HepG2 (cell line): ENCODE data around the gene SELENOI.

Experiments
- CHD2 ChIP-seq: IDR thresholded peaks from 2 replicates; pipeline ENCODE4 v1.6.1; 2011; ENCODE audit warnings: low read depth, low read length, improper control_type of control experiment
- FIP1L1 ChIP-seq: fragments of 200-400 bp; formaldehyde crosslinking; IDR thresholded peaks from 2 replicates; pipeline ENCODE4 v1.6.1; 2018; ENCODE audit warnings: low read depth, mild to moderate bottlenecking, low read length, moderate library complexity, borderline replicate concordance; ENCODE audit not compliant: insufficient read depth
- MBNL3 ChIP-seq: fragments of 250-450 bp; sonication (Bioruptor Pico); conservative IDR thresholded peaks from 2 replicates; pipeline ENCODE4 v1.8.0; 2022; ENCODE audit warnings: mild to moderate bottlenecking, inconsistent platforms
- POLR2A ChIP-seq, 2 experiments: IDR thresholded peaks; 2 replicates each; pipeline ENCODE4 v1.6.1; 2011; ENCODE audit warnings: low read depth in 2 of 2, low read length in 2 of 2, mild to moderate bottlenecking in 1 of 2, moderate library complexity in 1 of 2; ENCODE audit not compliant: insufficient read depth in 1 of 2
- SIN3A ChIP-seq: IDR thresholded peaks from 2 replicates; pipeline ENCODE4 v1.6.1; 2011; ENCODE audit warnings: low read depth, mild to moderate bottlenecking, control low read depth, low read length, borderline replicate concordance
- ZNF24 ChIP-seq: fragments of 450-650 bp; IDR thresholded peaks from 2 replicates; pipeline ENCODE4 v1.6.1; 2017; ENCODE audit warnings: antibody characterized with exemption, mild to moderate bottlenecking
- TF ChIP-seq, protein P1 (sequence below): sonication (generic); formaldehyde crosslinking; IDR thresholded peaks from 2 replicates; pipeline ENCODE4 v1.5.0; 2020; ENCODE audit warnings: mild to moderate bottlenecking, missing genetic modification reagents, moderate library complexity
- TF ChIP-seq, protein P2 (sequence below): IDR thresholded peaks from 2 replicates; pipeline ENCODE4 v1.6.1; 2016; ENCODE audit warnings: low read depth, missing genetic modification reagents, missing compliant biosample characterization

DNA sequence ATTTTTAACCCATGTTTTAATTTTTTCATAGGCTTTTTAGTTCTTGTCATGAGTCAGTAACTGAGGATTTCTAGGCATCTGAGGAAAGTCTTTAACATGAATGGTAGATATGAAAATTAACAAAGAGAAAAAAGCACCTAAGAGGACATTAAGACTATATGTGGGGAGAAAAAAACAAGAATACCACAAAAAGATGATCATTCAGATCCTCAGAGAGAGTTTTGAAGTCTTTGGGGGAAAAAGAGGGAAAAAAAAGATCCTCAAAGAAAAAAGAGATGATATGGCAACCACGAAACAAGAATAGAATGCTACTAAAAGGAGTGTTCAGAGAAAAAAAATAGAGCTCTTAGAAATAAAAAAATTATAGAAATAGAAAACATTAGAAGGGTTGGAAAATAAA, 63.8 kb downstream of the SELENOI start:
- TF ChIP-seq ZNF24, result no peak
- no peak for TF ChIP-seq SIN3A
- TF ChIP-seq, protein P1, sequence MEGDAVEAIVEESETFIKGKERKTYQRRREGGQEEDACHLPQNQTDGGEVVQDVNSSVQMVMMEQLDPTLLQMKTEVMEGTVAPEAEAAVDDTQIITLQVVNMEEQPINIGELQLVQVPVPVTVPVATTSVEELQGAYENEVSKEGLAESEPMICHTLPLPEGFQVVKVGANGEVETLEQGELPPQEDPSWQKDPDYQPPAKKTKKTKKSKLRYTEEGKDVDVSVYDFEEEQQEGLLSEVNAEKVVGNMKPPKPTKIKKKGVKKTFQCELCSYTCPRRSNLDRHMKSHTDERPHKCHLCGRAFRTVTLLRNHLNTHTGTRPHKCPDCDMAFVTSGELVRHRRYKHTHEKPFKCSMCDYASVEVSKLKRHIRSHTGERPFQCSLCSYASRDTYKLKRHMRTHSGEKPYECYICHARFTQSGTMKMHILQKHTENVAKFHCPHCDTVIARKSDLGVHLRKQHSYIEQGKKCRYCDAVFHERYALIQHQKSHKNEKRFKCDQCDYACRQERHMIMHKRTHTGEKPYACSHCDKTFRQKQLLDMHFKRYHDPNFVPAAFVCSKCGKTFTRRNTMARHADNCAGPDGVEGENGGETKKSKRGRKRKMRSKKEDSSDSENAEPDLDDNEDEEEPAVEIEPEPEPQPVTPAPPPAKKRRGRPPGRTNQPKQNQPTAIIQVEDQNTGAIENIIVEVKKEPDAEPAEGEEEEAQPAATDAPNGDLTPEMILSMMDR (CRISPR knock-in tag), result no peak
- TF ChIP-seq CHD2, result no peak
- no peak for TF ChIP-seq MBNL3
- TF ChIP-seq, protein P2, sequence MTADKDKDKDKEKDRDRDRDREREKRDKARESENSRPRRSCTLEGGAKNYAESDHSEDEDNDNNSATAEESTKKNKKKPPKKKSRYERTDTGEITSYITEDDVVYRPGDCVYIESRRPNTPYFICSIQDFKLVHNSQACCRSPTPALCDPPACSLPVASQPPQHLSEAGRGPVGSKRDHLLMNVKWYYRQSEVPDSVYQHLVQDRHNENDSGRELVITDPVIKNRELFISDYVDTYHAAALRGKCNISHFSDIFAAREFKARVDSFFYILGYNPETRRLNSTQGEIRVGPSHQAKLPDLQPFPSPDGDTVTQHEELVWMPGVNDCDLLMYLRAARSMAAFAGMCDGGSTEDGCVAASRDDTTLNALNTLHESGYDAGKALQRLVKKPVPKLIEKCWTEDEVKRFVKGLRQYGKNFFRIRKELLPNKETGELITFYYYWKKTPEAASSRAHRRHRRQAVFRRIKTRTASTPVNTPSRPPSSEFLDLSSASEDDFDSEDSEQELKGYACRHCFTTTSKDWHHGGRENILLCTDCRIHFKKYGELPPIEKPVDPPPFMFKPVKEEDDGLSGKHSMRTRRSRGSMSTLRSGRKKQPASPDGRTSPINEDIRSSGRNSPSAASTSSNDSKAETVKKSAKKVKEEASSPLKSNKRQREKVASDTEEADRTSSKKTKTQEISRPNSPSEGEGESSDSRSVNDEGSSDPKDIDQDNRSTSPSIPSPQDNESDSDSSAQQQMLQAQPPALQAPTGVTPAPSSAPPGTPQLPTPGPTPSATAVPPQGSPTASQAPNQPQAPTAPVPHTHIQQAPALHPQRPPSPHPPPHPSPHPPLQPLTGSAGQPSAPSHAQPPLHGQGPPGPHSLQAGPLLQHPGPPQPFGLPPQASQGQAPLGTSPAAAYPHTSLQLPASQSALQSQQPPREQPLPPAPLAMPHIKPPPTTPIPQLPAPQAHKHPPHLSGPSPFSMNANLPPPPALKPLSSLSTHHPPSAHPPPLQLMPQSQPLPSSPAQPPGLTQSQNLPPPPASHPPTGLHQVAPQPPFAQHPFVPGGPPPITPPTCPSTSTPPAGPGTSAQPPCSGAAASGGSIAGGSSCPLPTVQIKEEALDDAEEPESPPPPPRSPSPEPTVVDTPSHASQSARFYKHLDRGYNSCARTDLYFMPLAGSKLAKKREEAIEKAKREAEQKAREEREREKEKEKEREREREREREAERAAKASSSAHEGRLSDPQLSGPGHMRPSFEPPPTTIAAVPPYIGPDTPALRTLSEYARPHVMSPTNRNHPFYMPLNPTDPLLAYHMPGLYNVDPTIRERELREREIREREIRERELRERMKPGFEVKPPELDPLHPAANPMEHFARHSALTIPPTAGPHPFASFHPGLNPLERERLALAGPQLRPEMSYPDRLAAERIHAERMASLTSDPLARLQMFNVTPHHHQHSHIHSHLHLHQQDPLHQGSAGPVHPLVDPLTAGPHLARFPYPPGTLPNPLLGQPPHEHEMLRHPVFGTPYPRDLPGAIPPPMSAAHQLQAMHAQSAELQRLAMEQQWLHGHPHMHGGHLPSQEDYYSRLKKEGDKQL (CRISPR knock-in tag), result no peak
- TF ChIP-seq POLR2A (IDR thresholded peaks at IDR 0.05; ENCODE audit: insufficient read depth in 1 of 2, low read depth in 2 of 2, low read length in 2 of 2), result no peak
- no peak for TF ChIP-seq FIP1L1
